Globus pallidus (tissue), 1 donor: ENCODE data around the gene FMO1.
"Not testable (repeated sequence)": the region's sequence is repeated elsewhere in the genome, so short reads cannot be mapped to it uniquely, and the experiment has no call there.

Experiments
- DNase-seq: peaks from one replicate; pipeline ENCODE4 v3.0.0-alpha.2; 2015; ENCODE audit warnings: low spot score

FMO1 gene

GRCh38 chr1:171233183-171233582 lies 15.1 kb upstream of the FMO1 start:
- no peak for DNase-seq

GRCh38 chr1:171236231-171236630 lies 12.1 kb upstream of the FMO1 start:
- DNase-seq, result not testable (repeated sequence)

- no peak for DNase-seq
Measured at GRCh38 chr1:171243878-171244277, 4.4 kb upstream of the FMO1 start.

- DNase-seq, result peak; percentile 31
Measured at GRCh38 chr1:171245458-171246064, 2.7 kb upstream of the FMO1 start.

- DNase-seq, result no peak
Measured at GRCh38 chr1:171247501-171247900, 793 bp upstream of the FMO1 start.

- DNase-seq, result no peak
Measured at GRCh38 chr1:171248841-171249240, 547 bp downstream of the FMO1 start.

GRCh38 chr1:171250263-171250662 lies 2.0 kb downstream of the FMO1 start:
- no peak for DNase-seq

- DNase-seq, result no peak
Measured at GRCh38 chr1:171251042-171251951, 3.0 kb downstream of the FMO1 start.

GRCh38 chr1:171251952-171252300 lies 3.6 kb downstream of the FMO1 start:
- no peak for DNase-seq

GRCh38 chr1:171252482-171252881 lies 4.2 kb downstream of the FMO1 start:
- DNase-seq, result no peak

GRCh38 chr1:171254859-171255258 lies 6.6 kb downstream of the FMO1 start:
- DNase-seq, result no peak

GRCh38 chr1:171256940-171257606 lies 8.8 kb downstream of the FMO1 start:
- no peak for DNase-seq

- DNase-seq, result no peak
Measured at GRCh38 chr1:171257607-171258076, 9.3 kb downstream of the FMO1 start.

GRCh38 chr1:171258429-171258828 lies 10.1 kb downstream of the FMO1 start:
- DNase-seq, result no peak

- DNase-seq, result no peak
Measured at GRCh38 chr1:171258943-171259342, 10.6 kb downstream of the FMO1 start.

GRCh38 chr1:171261336-171261735 lies 13.0 kb downstream of the FMO1 start:
- DNase-seq, result no peak

- DNase-seq, result no peak
Measured at GRCh38 chr1:171263901-171264300, 15.6 kb downstream of the FMO1 start.

GRCh38 chr1:171265686-171266085 lies 17.4 kb downstream of the FMO1 start:
- DNase-seq, result no peak

GRCh38 chr1:171266930-171267329 lies 18.6 kb downstream of the FMO1 start:
- no peak for DNase-seq

GRCh38 chr1:171267391-171267790 lies 19.1 kb downstream of the FMO1 start:
- no peak for DNase-seq

- no peak for DNase-seq
Measured at GRCh38 chr1:171270806-171271205, 22.5 kb downstream of the FMO1 start.

- no peak for DNase-seq
Measured at GRCh38 chr1:171277534-171277933, 29.2 kb downstream of the FMO1 start.

GRCh38 chr1:171279234-171279633 lies 30.9 kb downstream of the FMO1 start:
- no peak for DNase-seq
